Stimulated activated CD4-positive, alpha-beta T cell treated with anti-CD3 and anti-CD28 coated beads, Interleukin-1b, Interleukin-23, amount 100 ng/mL, for 4 hours (primary cell): ENCODE measurements around the gene DDX20.
A peak's percentile ranks its signal among the peaks of the same experiment; 100 is the strongest.

Experiments used
- DNase-seq, 2 donors: peaks; one replicate each; pipeline ENCODE4 v3.0.0-alpha.2; 2020; ENCODE audit warnings: low read depth in 2 of 2

The DDX20 gene

GRCh38 chr1:111747947-111748346, 7.8 kb upstream of the DDX20 start:
- no peak for DNase-seq

GRCh38 chr1:111749628-111750027, 6.1 kb upstream of the DDX20 start:
- DNase-seq, result no peak

GRCh38 chr1:111750856-111751255, 4.8 kb upstream of the DDX20 start:
- DNase-seq, result no peak

- no peak for DNase-seq
Measured at GRCh38 chr1:111751906-111752575, 3.7 kb upstream of the DDX20 start.

GRCh38 chr1:111754984-111755330, 744 bp upstream of the DDX20 start:
- DNase-seq, result peak; percentile 15 to 26

GRCh38 chr1:111756124-111756513, 418 bp downstream of the DDX20 start:
- DNase-seq, result no peak

GRCh38 chr1:111758373-111758772, 2.7 kb downstream of the DDX20 start:
- no peak for DNase-seq

GRCh38 chr1:111761717-111762116, 6.0 kb downstream of the DDX20 start:
- DNase-seq, result no peak

GRCh38 chr1:111762332-111762731, 6.6 kb downstream of the DDX20 start:
- no peak for DNase-seq

GRCh38 chr1:111768023-111768422, 12.3 kb downstream of the DDX20 start:
- no peak for DNase-seq

- DNase-seq, result no peak
Measured at GRCh38 chr1:111768625-111769024, 12.9 kb downstream of the DDX20 start.

- DNase-seq, result peak in 1 of 2 donors; percentile 53
Measured at GRCh38 chr1:111769517-111770146, 13.9 kb downstream of the DDX20 start.

- DNase-seq, result no peak
Measured at GRCh38 chr1:111770916-111771315, 15.2 kb downstream of the DDX20 start.

- DNase-seq, result no peak
Measured at GRCh38 chr1:111775966-111776365, 20.3 kb downstream of the DDX20 start.

- DNase-seq, result no peak
Measured at GRCh38 chr1:111776391-111776790, 20.7 kb downstream of the DDX20 start.

GRCh38 chr1:111776861-111777260, 21.2 kb downstream of the DDX20 start:
- no peak for DNase-seq

- DNase-seq, result no peak
Measured at GRCh38 chr1:111777301-111777700, 21.6 kb downstream of the DDX20 start.

GRCh38 chr1:111778066-111778465, 22.4 kb downstream of the DDX20 start:
- no peak for DNase-seq

- DNase-seq, result no peak
Measured at GRCh38 chr1:111778541-111779051, 22.9 kb downstream of the DDX20 start.

GRCh38 chr1:111779546-111779945, 23.8 kb downstream of the DDX20 start:
- no peak for DNase-seq

- no peak for DNase-seq
Measured at GRCh38 chr1:111784273-111784901, 28.7 kb downstream of the DDX20 start.

- no peak for DNase-seq
Measured at GRCh38 chr1:111786669-111787207, 31.0 kb downstream of the DDX20 start.

- DNase-seq, result no peak
Measured at GRCh38 chr1:111789142-111789541, 33.4 kb downstream of the DDX20 start.
